C4-2B (cell line): Measurements from ENCODE around the gene SOX5.

Experiments used
- CTCF ChIP-seq: fragments of 450-650 bp; conservative IDR thresholded peaks from 2 replicates; pipeline ENCODE4 v1.5.1; 2017; ENCODE audit warnings: mild to moderate bottlenecking
- ZFX ChIP-seq: fragments of 450-650 bp; IDR thresholded peaks from 2 replicates; pipeline ENCODE4 v1.6.1; 2017

- TF ChIP-seq CTCF: no peak
- TF ChIP-seq ZFX: no peak
Measured at GRCh38 chr12:23803540-23803939, 145.9 kb downstream of the SOX5 start.
